SK-N-SH treated with all-trans-retinoic acid at 6 μM for 48 hours (cell line): Measurements from ENCODE around the gene PAK1IP1.
"Not testable (repeated sequence)": the region's sequence is repeated elsewhere in the genome, so short reads cannot be mapped to it uniquely, and the experiment has no call there.

Source experiments
- ATAC-seq: fragments of 200-7000 bp; cut with Tn5 transposase; 3 replicates; pipeline ENCODE4 v1.9.1; 2020; ENCODE audit warnings: mild to moderate bottlenecking, moderate library complexity
- ARNTL ChIP-seq: fragments of 450-650 bp; formaldehyde crosslinking; IDR thresholded peaks from 2 replicates; pipeline ENCODE4 v1.5.0; 2020; ENCODE audit warnings: low read depth, mild to moderate bottlenecking, moderate library complexity, borderline replicate concordance
- BACH2 ChIP-seq: fragments of 250-450 bp; sonication (Bioruptor Pico); IDR thresholded peaks from 2 replicates; pipeline ENCODE4 v1.9.0; 2021; ENCODE audit warnings: mild to moderate bottlenecking, borderline replicate concordance
- CSDC2 ChIP-seq: fragments of 250-450 bp; sonication (Bioruptor Pico); IDR thresholded peaks from 2 replicates; pipeline ENCODE4 v1.5.0; 2020; ENCODE audit warnings: mild to moderate bottlenecking, moderate library complexity
- ESRRG ChIP-seq: fragments of 250-450 bp; sonication (Bioruptor Pico); IDR thresholded peaks from 2 replicates; pipeline ENCODE4 v1.6.1; 2021; ENCODE audit warnings: mild to moderate bottlenecking
- GLIS3 ChIP-seq: fragments of 250-450 bp; sonication (Bioruptor Pico); IDR thresholded peaks from 2 replicates; pipeline ENCODE4 v1.5.0; 2020; ENCODE audit warnings: mild to moderate bottlenecking, moderate library complexity
- ISL1 ChIP-seq: fragments of 250-450 bp; sonication (Bioruptor Pico); IDR thresholded peaks from 2 replicates; pipeline ENCODE4 v2.1.2; 2022; ENCODE audit warnings: mild to moderate bottlenecking, moderate library complexity
- OSR1 ChIP-seq: fragments of 250-450 bp; sonication (Bioruptor Pico); IDR thresholded peaks from 2 replicates; pipeline ENCODE4 v1.8.0; 2022; ENCODE audit warnings: moderate library complexity, mild to moderate bottlenecking, inconsistent platforms
- PPARA ChIP-seq: fragments of 250-450 bp; sonication (Bioruptor Pico); IDR thresholded peaks from 2 replicates; pipeline ENCODE4 v1.5.0; 2020; ENCODE audit warnings: mild to moderate bottlenecking, borderline replicate concordance
- RARB ChIP-seq: fragments of 250-450 bp; sonication (Bioruptor Pico); IDR thresholded peaks from 2 replicates; pipeline ENCODE4 v1.8.0; 2021; ENCODE audit warnings: mild to moderate bottlenecking, moderate library complexity
- SNAI2 ChIP-seq: fragments of 250-450 bp; sonication (Bioruptor Pico); IDR thresholded peaks from 2 replicates; pipeline ENCODE4 v1.5.0; 2020; ENCODE audit warnings: mild to moderate bottlenecking, moderate library complexity
- TOX ChIP-seq: fragments of 250-450 bp; sonication (Bioruptor Pico); IDR thresholded peaks from 2 replicates; pipeline ENCODE4 v1.8.0; 2021; ENCODE audit warnings: mild to moderate bottlenecking, moderate library complexity, borderline replicate concordance
- ZC3H10 ChIP-seq: fragments of 250-450 bp; sonication (Bioruptor Pico); IDR thresholded peaks from 2 replicates; pipeline ENCODE4 v1.5.1; 2021; ENCODE audit warnings: mild to moderate bottlenecking, moderate library complexity
- ZFP3 ChIP-seq: fragments of 250-450 bp; sonication (Bioruptor Pico); IDR thresholded peaks from 2 replicates; pipeline ENCODE4 v1.5.0; 2020; ENCODE audit warnings: mild to moderate bottlenecking, moderate library complexity
- ZNF565 ChIP-seq: fragments of 450-650 bp; formaldehyde crosslinking; conservative IDR thresholded peaks from 2 replicates; pipeline ENCODE4 v1.5.0; 2020; ENCODE audit warnings: low read depth, mild to moderate bottlenecking, moderate library complexity
- ZNF70 ChIP-seq: fragments of 450-650 bp; formaldehyde crosslinking; IDR thresholded peaks from 2 replicates; pipeline ENCODE4 v1.5.0; 2020; ENCODE audit warnings: mild to moderate bottlenecking, moderate library complexity
- ZNF8 ChIP-seq: fragments of 450-650 bp; formaldehyde crosslinking; IDR thresholded peaks from 2 replicates; pipeline ENCODE4 v1.5.0; 2020; ENCODE audit warnings: mild to moderate bottlenecking, moderate library complexity
- TF ChIP-seq, protein P1 (sequence below): fragments of 250-450 bp; sonication (Bioruptor Pico); IDR thresholded peaks from 2 replicates; pipeline ENCODE4 v1.8.0; 2020; ENCODE audit warnings: mild to moderate bottlenecking, moderate library complexity, borderline replicate concordance
- TF ChIP-seq, protein P2 (sequence below): fragments of 250-450 bp; sonication (Bioruptor Pico); IDR thresholded peaks from 2 replicates; pipeline ENCODE4 v1.5.1; 2020; ENCODE audit warnings: low read depth, mild to moderate bottlenecking, moderate library complexity
- TF ChIP-seq, protein P3 (sequence below): fragments of 250-450 bp; sonication (Bioruptor Pico); IDR thresholded peaks from 2 replicates; pipeline ENCODE4 v1.8.0; 2021; ENCODE audit warnings: low read depth, mild to moderate bottlenecking, moderate library complexity, borderline replicate concordance
- TF ChIP-seq, protein P4 (sequence below): fragments of 250-450 bp; sonication (Bioruptor Pico); IDR thresholded peaks from 2 replicates; pipeline ENCODE4 v1.5.1; 2021; ENCODE audit warnings: mild to moderate bottlenecking, moderate library complexity

Gene PAK1IP1

DNA sequence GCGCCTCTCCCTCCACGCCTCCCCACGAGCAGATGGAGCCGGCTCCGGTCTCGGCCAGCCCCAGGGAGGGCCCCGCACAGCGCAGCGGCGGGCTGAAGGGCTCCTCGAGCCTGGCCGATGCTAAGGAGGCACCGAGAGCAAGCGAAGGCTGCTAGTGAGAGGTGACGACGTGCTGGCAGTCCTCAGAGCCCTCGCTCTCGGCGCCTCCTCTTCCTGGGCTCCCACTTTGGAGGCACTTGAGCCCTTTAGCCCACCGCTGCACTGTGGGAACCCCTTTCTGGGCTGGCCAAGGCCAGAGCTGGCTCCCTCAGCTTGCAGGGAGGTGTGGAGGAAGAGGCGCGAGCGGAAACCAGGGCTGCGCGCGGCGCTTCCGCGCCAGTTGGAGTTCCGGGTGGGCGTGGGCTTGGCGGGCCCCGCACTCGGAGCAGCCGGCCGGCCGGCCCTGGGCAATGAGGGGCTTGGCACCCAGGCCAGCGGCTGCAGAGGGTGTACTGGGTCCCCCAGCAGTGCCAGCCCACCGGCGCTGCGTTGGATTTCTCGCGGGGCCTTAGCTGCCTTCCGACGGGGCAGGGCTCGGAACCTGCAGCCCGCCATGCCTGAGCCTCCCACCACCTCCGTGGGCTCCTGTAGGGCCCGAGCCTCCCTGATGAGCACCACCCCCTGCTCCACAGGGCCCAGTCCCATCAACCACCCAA lies 25.6 kb downstream of the PAK1IP1 start:
- TF ChIP-seq GLIS3 (no peak), ZNF70 (CRISPR knock-in tag) (no peak), OSR1 (CRISPR knock-in tag) (no peak)
- TF ChIP-seq, protein P1, sequence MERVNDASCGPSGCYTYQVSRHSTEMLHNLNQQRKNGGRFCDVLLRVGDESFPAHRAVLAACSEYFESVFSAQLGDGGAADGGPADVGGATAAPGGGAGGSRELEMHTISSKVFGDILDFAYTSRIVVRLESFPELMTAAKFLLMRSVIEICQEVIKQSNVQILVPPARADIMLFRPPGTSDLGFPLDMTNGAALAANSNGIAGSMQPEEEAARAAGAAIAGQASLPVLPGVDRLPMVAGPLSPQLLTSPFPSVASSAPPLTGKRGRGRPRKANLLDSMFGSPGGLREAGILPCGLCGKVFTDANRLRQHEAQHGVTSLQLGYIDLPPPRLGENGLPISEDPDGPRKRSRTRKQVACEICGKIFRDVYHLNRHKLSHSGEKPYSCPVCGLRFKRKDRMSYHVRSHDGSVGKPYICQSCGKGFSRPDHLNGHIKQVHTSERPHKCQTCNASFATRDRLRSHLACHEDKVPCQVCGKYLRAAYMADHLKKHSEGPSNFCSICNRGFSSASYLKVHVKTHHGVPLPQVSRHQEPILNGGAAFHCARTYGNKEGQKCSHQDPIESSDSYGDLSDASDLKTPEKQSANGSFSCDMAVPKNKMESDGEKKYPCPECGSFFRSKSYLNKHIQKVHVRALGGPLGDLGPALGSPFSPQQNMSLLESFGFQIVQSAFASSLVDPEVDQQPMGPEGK: no peak
- ATAC-seq: peak; percentile 10

DNA sequence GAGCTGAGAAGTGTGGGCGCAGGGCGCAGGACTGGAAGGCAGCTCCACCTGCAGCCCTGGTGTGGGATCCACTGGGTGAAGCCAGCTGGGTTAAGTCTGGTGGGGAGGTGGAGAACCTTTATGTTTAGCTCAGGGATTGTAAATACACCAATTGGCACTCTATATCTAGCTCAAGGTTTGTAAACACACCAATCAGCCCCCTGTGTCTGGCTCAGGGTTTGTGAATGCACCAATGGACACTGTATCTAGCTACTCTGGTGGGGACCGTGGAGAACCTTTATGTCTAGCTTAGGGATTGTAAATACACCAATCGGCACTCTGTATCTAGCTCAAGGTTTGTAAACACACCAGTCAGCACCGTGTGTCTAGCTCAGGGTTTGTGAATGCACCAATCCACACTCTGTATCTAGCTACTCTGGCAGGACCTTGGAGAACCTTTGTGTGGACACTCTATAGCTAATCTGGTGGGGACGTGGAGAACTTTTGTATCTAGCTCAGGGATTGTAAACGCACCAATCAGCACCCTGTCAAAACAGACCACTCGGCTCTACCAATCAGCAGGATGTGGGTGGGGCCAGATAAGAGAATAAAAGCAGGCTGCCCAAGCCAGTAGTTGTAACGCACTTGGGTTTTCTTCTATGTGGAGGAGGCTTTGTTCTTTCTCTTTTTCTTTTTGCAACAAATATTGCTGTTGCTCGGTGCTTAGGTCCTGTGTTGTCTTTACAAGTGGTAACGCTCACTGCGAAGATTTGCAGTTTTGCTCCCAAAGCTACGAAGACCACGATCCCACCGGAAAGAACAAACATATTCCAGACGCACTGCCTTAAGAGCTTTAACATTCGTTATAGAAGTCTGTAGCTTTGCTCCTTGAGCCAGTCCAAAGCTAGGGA lies 26.4 kb downstream of the PAK1IP1 start:
- not testable (repeated sequence) for ATAC-seq

DNA sequence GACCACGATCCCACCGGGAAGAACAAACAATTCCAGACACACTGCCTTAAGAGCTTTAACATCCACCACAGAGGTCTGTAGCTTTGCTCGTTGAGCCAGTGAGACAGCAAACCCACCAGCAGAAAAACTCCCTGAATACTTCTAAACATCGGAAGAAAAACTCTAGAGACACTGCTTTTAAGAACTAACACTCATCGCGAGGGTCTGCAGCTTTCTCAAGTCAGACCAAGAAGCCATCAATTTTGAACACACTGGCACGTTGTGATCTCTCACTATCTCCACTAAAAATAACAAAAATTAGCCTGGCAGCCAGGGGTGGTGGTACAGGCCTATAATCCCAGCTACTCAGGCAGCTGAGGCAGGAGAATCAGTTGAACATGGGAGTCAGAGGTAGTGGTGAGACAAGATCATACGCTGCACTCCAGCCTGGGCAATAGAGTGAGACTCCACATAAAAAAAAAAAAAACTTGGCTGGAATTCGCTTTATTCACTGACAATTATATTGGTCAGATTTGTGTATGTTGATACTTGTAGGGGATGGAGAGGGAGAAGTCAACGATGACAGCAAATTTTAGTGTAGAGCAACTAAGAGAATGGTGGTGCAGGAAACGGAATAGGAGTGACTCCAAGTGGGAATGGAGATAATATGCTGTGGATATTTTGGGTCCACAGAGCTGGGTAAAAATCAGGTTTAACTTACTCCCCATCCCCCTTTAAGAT lies 27.2 kb downstream of the PAK1IP1 start:
- no peak for ATAC-seq
- no peak for TF ChIP-seq ZNF70 (CRISPR knock-in tag)
- no peak for TF ChIP-seq SNAI2 (CRISPR knock-in tag)
- no peak for TF ChIP-seq CSDC2
- no peak for TF ChIP-seq ZNF565
- TF ChIP-seq, protein P2, sequence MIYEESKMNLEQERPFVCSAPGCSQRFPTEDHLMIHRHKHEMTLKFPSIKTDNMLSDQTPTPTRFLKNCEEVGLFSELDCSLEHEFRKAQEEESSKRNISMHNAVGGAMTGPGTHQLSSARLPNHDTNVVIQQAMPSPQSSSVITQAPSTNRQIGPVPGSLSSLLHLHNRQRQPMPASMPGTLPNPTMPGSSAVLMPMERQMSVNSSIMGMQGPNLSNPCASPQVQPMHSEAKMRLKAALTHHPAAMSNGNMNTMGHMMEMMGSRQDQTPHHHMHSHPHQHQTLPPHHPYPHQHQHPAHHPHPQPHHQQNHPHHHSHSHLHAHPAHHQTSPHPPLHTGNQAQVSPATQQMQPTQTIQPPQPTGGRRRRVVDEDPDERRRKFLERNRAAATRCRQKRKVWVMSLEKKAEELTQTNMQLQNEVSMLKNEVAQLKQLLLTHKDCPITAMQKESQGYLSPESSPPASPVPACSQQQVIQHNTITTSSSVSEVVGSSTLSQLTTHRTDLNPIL (CRISPR knock-in tag): no peak
- TF ChIP-seq, protein P3, sequence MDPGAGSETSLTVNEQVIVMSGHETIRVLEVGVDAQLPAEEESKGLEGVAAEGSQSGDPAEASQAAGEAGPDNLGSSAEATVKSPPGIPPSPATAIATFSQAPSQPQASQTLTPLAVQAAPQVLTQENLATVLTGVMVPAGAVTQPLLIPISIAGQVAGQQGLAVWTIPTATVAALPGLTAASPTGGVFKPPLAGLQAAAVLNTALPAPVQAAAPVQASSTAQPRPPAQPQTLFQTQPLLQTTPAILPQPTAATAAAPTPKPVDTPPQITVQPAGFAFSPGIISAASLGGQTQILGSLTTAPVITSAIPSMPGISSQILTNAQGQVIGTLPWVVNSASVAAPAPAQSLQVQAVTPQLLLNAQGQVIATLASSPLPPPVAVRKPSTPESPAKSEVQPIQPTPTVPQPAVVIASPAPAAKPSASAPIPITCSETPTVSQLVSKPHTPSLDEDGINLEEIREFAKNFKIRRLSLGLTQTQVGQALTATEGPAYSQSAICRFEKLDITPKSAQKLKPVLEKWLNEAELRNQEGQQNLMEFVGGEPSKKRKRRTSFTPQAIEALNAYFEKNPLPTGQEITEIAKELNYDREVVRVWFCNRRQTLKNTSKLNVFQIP (CRISPR knock-in tag): no peak
- TF ChIP-seq, protein P4, sequence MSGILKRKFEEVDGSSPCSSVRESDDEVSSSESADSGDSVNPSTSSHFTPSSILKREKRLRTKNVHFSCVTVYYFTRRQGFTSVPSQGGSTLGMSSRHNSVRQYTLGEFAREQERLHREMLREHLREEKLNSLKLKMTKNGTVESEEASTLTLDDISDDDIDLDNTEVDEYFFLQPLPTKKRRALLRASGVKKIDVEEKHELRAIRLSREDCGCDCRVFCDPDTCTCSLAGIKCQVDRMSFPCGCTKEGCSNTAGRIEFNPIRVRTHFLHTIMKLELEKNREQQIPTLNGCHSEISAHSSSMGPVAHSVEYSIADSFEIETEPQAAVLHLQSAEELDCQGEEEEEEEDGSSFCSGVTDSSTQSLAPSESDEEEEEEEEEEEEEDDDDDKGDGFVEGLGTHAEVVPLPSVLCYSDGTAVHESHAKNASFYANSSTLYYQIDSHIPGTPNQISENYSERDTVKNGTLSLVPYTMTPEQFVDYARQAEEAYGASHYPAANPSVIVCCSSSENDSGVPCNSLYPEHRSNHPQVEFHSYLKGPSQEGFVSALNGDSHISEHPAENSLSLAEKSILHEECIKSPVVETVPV (CRISPR knock-in tag): no peak

DNA sequence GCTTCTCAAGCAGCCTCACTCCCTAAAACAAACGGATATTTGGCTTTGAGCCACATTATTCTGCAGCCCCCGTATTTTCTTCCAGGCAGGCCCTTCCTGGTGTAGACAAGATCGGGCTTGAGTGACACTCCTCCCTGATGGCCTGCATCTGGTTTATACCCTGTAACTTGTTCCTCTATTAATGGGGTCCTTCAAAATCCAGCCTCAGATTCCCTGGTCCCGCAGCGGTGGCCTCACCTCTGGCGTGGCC lies 27.7 kb downstream of the PAK1IP1 start:
- no peak for ATAC-seq
- TF ChIP-seq RARB (CRISPR knock-in tag): no peak
- no peak for TF ChIP-seq ZC3H10 (CRISPR knock-in tag)

DNA sequence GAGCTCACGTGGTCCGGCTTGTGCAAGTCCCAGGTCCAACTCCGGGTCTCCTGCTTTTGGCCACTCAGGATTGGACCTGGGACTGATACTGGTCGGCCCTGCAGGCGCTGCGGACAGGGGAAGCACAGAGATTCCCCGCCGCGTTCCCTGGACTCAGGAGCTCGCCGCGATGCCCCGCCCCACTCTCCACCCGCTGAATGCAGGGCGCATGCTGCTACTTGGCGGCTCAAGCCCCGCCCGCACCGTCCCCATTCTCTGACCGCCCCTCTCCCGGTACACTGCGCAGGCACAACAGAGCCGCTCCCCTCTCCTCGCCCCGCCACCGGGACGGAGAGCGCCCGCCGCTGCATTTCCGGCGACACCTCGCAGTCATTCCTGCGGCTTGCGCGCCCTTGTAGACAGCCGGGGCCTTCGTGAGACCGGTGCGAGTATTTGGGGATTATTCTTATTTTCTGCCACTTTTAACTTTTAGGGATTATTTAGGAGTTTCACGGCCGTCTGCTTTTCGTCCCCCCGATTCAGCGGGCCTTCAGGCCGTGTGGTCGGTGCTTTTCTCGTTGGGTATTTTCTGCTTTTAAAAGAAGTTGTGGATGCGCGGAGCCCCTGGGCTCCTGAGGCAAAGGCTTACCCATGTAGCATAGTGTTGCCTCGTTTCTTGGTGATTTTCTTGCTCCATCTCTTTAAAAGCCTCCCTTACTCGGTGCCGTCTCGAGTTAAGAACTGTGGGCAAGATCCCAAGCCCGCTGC lies 28.2 kb downstream of the PAK1IP1 start, which contains the start of gene TMEM14C:
TMEM14C (plus strand) TSS at position 251 of the 747 bp plus-strand sequence. CDS start 1,544 bp downstream, outside the sequence.
- peak; percentile 99 for ATAC-seq
- TF ChIP-seq ZNF8 (no peak), ZNF70 (CRISPR knock-in tag) (no peak), TOX (CRISPR knock-in tag) (no peak), BACH2 (no peak), ISL1 (no peak), CSDC2 (no peak), PPARA (CRISPR knock-in tag) (no peak), RARB (CRISPR knock-in tag) (no peak), ESRRG (CRISPR knock-in tag) (no peak), ARNTL (no peak), ZFP3 (no peak)
- TF ChIP-seq, protein P4 (CRISPR knock-in tag): no peak
- TF ChIP-seq, protein P1: no peak
- TF ChIP-seq, protein P2 (CRISPR knock-in tag): no peak
